Panc1 (cell line): Measurements from ENCODE around the gene OPA1.

Source experiments
- SIN3A ChIP-seq: IDR thresholded peaks from 2 replicates; pipeline ENCODE4 v1.6.1; 2012; ENCODE audit warnings: low read depth, mild to moderate bottlenecking, low read length, moderate library complexity, borderline replicate concordance; ENCODE audit not compliant: insufficient read depth
- TCF7L2 ChIP-seq: IDR thresholded peaks from 2 replicates; pipeline ENCODE4 v1.6.1; 2011; ENCODE audit warnings: mild to moderate bottlenecking, low read depth, low read length, inconsistent platforms

DNA sequence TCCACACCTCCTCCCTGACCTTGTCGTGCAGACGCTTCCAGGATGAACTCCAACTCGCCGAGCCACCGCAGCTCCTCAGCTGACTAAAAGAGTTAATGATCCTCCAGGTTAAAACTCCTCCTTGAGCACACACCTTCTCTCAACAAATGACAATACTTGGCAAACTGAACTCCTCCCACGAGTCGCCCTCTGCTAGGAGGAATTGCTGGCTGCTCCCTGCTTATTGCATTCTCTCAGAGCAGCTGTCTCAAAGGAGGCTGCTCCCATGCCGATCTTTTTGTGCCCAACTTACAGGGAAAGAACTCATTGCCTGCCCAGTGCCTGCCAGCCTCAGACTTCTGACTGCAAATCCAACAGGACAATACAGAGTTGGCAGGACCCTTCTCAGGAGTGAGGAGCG lies 38.2 kb upstream of the OPA1 start, which contains the start of gene ATP13A4:
- TF ChIP-seq TCF7L2 (no peak), SIN3A (no peak)
